SJCRH30 (cell line): ENCODE measurements around the gene CHST9. TPM values are rescaled to one million over a fixed set of nuclear protein-coding genes. Genes with fewer than 3 reads are reported as not detected.

Experiments used
- DNase-seq, 2 experiments: peaks; one replicate each; pipeline ENCODE4 v3.0.0-alpha.2; 2015 to 2020
- H3K27ac ChIP-seq: fragments of 250-450 bp; sonication (Bioruptor Pico); 2 replicates; pipeline ENCODE4 v1.5.1; 2020; ENCODE audit warnings: mild to moderate bottlenecking, moderate library complexity
- H3K27me3 ChIP-seq: fragments of 250-450 bp; sonication (Bioruptor Pico); 2 replicates; pipeline ENCODE4 v1.5.1; 2020; ENCODE audit warnings: mild to moderate bottlenecking, moderate library complexity
- H3K36me3 ChIP-seq: fragments of 250-450 bp; sonication (Bioruptor Pico); 2 replicates; pipeline ENCODE4 v1.5.1; 2020; ENCODE audit warnings: mild to moderate bottlenecking, moderate library complexity
- H3K4me1 ChIP-seq: fragments of 250-450 bp; sonication (Bioruptor Pico); 2 replicates; pipeline ENCODE4 v1.5.1; 2020; ENCODE audit warnings: mild to moderate bottlenecking, moderate library complexity
- H3K4me3 ChIP-seq: fragments of 250-450 bp; sonication (Bioruptor Pico); 2 replicates; pipeline ENCODE4 v1.5.1; 2020; ENCODE audit warnings: mild to moderate bottlenecking, moderate library complexity
- H3K9me3 ChIP-seq: fragments of 250-450 bp; sonication (Bioruptor Pico); replicated peaks from 2 replicates; pipeline ENCODE4 v1.5.1; 2020; ENCODE audit warnings: mild to moderate bottlenecking, moderate library complexity
- total RNA-seq: library from RNA; depleted of rRNA; stranded (reverse); fragments of >200 nt; shearing (Covaris generic); gene quantifications from 2 replicates; pipeline ENCODE4 v1.2.3, GENCODE V29; 2014

The CHST9 gene
- total RNA-seq, 1 experiment from 2014 or later: 10.7 TPM

DNA sequence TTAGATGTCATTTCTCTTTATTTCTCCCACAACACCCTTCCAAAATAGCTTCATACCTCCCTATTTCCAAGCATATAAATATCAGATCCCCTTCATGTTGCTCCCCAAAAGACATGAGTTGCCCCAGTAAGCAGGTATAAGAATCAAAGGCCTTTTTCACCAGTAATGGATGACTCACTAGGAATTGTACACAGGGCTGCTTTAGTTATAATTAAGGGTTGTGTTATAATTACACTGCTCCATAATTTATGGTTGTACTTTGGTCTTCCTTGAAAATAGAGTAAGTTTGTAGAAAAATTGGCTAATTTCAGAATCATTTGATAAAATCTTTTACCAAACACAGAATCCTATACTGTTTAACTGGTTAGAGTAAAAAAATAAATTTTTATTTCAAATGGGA, 310.8 kb downstream of the CHST9 start:
- no peaks in the 10 kb centered on the region for H3K9me3 ChIP-seq
- no peak overlapping the region for H3K27ac ChIP-seq
- no peak overlapping the region for H3K4me3 ChIP-seq
- H3K27me3 ChIP-seq: no peaks in the 10 kb centered on the region
- no peaks in the 10 kb centered on the region for H3K36me3 ChIP-seq
- no peaks in the 10 kb centered on the region for H3K4me1 ChIP-seq
- DNase-seq: no peak

DNA sequence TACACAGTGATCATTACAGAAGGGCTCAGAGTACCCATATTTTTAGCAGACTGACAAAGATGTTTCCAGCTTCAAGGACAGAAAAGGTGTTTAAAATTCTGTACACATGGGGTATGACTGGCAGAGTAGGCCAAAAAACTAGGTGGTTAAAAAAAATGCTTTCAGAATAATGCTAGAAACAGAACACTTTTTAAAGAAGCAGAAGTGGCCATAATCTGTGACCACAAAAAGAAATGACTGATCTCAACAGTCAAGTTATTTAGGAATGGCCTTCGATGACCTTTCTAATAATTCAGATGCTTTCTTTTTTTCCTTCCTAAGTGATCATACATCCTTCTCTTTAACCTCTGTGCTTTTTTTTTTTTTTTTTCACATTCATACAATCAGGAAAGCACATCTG, 315.5 kb downstream of the CHST9 start:
- Histone ChIP-seq H3K4me3 (no peak overlapping the region), H3K27me3 (no peaks in the 10 kb centered on the region), H3K36me3 (no peaks in the 10 kb centered on the region), H3K27ac (no peak overlapping the region), H3K9me3 (no peaks in the 10 kb centered on the region), H3K4me1 (no peaks in the 10 kb centered on the region)
- DNase-seq: no peak

DNA sequence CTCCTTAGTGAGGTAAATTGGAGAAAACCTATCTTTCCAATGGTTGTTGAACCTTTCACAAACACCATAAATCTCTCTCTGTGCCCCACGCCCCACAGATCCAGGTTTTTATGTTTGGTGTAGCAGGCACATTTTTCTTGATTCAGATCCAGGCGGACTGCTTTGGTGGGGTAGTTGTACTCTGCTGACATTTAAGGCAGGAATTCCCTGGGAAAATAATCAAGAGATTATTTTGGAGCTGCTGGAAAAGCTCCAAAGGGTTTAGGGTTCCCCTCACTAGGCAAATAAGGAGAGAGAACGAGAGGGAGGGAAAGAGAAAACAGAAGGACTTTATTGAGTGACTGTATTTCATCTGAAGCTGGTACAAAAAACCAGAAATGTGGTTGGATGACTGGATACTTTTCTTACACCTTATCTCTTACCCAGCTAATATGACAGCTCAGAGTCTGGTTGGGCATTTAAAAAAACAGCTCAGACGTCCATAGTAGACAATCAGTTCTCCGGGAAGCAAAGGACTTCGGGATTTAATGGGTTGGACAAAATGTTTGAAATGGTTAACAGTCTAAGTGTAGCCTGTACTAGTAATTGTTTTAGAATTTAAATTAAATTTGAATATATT, 316.0 kb downstream of the CHST9 start:
- Histone ChIP-seq H3K9me3 (no peaks in the 10 kb centered on the region), H3K27me3 (no peaks in the 10 kb centered on the region), H3K4me1 (no peaks in the 10 kb centered on the region), H3K4me3 (no peak overlapping the region), H3K27ac (no peak overlapping the region), H3K36me3 (no peaks in the 10 kb centered on the region)
- peak; percentile 6 to 45 for DNase-seq

DNA sequence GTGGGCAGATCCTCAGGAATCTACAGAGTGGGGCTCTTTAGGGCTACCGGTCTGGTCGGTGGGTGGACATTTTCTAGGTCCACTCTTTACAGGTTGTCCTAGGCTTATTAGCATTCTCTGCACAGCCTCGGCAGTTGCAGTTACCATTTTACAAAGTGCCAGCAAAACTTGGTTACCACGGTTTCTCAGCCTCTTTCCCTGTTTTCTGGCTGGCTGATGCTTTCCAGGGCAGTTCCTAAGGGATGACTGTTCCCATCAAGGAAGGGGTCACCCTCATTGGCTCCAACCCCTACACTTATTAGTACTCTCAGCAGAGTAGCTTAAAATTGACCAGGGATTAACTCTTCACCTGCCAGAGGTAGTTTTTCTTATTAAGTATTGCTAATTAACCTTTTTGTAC, 317.6 kb downstream of the CHST9 start:
- DNase-seq: no peak
- Histone ChIP-seq H3K36me3 (no peaks in the 10 kb centered on the region), H3K27ac (no peak overlapping the region), H3K4me3 (no peak overlapping the region), H3K9me3 (no peaks in the 10 kb centered on the region), H3K27me3 (no peaks in the 10 kb centered on the region), H3K4me1 (no peaks in the 10 kb centered on the region)

DNA sequence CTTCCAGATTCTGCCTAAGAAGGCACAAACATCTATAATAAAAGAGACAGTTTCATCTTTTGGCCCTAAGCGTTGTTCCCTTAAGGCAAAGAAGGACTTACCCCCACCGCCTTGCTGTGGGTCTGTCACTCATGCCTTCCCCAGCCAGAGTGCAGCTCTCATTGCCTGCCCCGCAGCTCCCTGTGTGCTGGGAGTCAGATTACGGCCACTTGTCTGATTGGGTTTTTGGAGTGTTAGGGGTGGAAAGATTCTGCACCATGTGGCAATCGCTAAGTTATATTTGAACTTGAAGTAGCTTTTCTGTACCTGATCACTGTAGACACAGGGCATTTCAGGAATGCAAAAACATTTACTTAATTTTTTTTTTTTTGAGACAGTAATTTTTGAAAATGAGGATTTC, 319.6 kb downstream of the CHST9 start, which contains the start of gene AQP4:
Gene AQP4 (minus strand): TSS at position 151 of the 400 bp plus-strand sequence. CDS start 18 bp downstream, at position 133.
- Histone ChIP-seq H3K9me3 (no peaks in the 10 kb centered on the region), H3K4me1 (no peaks in the 10 kb centered on the region), H3K36me3 (no peaks in the 10 kb centered on the region), H3K27ac (no peak within 1 kb of the TSS), H3K27me3 (no peaks in the 10 kb centered on the region), H3K4me3 (no peak within 1 kb of the TSS)
- peak in 1 of 2 experiments; percentile 19 for DNase-seq

DNA sequence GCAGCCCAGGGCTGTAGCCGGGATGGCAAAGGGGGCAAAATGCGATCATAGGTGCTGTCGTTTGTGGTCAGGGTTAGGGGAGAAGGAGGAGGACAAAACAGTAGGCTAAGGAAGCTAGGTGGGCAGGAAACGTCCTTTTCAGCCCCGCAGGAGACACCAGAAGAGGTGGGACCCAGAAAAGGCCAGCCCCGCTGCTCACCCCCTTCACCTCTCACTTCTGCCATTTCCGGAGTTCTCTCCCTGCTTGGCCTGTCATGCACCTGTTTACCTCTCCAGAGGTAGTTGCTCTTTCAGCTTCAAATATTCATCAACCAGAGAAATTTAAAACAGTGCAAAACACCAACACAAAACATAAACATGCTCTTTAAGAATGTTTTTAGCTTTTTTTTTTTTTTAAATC, 320.4 kb downstream of the CHST9 start:
- Histone ChIP-seq H3K4me1 (no peaks in the 10 kb centered on the region), H3K36me3 (no peaks in the 10 kb centered on the region), H3K27me3 (no peaks in the 10 kb centered on the region), H3K27ac (no peak overlapping the region), H3K9me3 (no peaks in the 10 kb centered on the region), H3K4me3 (no peak overlapping the region)
- no peak for DNase-seq

DNA sequence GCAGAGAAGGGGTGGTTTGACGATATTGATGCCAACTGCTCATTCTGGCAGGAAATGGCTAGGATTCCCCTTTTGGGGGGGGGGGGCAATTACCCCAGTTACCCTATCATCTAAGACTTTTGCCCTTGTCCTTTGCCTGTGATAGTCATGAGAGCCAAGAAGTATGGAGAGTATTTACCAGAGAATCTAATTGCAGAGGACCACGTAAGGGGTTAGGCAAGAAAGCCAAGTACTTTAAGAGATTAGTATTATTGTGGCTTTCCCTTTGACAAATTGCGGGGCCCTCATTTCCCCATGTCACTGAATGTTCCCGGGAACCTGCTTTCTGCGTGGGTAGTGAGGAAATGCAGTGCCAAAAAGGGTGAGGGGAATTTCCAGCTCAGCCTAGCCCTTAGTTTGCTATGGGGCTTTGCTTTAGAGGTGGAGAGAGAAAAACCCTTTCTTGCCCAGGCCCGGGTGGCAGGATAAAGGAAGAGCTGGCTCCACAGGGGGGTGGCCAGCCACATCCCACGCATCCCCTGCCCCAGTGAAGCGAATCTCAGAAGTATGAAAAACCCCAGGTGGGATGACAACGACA, 321.1 kb downstream of the CHST9 start:
- H3K4me1 ChIP-seq: no peaks in the 10 kb centered on the region

DNA sequence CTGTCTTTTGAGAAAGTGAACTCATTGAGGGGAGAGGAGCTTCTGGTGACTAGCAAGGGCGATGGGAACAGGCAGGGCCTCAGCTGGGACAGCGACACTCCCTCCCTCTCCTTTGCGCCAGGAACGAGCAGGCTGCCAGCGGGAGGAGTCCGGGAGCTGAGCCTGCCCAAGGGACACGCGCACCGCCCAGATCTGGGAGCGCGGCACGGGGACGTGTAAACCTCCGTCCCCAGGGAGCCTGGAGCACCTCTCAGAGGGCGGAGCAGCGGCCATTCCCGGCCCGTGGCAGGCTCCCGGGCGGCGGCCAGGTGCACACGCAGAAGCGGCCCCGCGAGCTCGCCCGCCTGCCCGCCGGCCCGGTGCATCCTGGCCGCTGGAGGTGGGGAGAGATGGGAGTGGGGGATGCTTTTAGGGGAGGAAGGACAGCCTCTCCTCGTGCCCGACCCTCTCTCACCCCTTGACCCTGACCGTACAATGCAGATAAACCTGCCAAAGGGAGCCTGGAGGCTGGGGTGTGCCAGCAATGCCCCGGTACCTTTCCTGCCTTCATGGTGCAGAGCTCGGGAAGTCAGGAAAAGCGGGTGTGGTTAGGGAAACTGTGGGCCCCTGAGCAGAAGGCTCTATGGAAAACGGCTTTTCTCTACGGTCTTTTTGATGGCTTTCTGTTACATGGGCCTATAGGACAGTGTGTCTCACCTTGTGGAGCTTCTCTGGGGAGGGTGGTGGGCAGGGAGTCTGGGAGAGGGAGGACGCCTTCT, 321.8 kb downstream of the CHST9 start:
- DNase-seq: no peak
- H3K4me3 ChIP-seq: no peak overlapping the region

More for the DNA sequence above, 321.1 kb downstream of the CHST9 start:
- H3K36me3 ChIP-seq: no peaks in the 10 kb centered on the region
- no peak overlapping the region for H3K4me3 ChIP-seq
- no peak for DNase-seq
- no peaks in the 10 kb centered on the region for H3K27me3 ChIP-seq
- H3K9me3 ChIP-seq: no peaks in the 10 kb centered on the region
- H3K27ac ChIP-seq: no peak overlapping the region

DNA sequence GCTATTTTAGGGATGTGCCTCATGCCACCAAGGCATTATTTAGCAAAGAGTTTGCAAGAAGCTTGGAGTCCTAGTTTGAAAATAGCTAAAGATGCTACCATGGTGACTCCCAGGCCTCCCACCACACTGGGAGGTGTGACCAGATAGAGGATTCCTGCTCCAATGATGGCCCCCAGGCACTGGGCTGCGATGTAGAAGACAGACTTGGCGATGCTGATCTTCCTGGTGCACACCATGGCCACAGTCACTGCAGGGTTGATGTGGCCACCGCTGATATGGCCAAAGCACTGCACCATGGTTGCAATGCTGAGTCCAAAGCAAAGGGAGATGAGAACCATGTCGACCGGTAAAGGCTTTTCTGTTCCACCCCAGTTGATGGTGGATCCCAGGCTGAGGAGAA, 323.0 kb downstream of the CHST9 start:
- Histone ChIP-seq H3K27ac (no peak overlapping the region), H3K27me3 (no peaks in the 10 kb centered on the region), H3K9me3 (no peaks in the 10 kb centered on the region), H3K4me1 (no peaks in the 10 kb centered on the region), H3K4me3 (no peak overlapping the region), H3K36me3 (no peaks in the 10 kb centered on the region)
- DNase-seq: no peak

More for the DNA sequence above, 321.8 kb downstream of the CHST9 start:
- Histone ChIP-seq H3K27ac (no peak overlapping the region), H3K27me3 (no peaks in the 10 kb centered on the region), H3K4me1 (no peaks in the 10 kb centered on the region), H3K36me3 (no peaks in the 10 kb centered on the region), H3K9me3 (no peaks in the 10 kb centered on the region)
